B cell (primary cell): ENCODE measurements around the gene BMP5. TPM values are rescaled to one million over a fixed set of nuclear protein-coding genes. Genes with fewer than 3 reads are reported as not detected.

Source experiments
- ATAC-seq: fragments of 200-7000 bp; cut with Tn5 transposase; one replicate; pipeline ENCODE4 v1.10.0; 2021; ENCODE audit warnings: low read depth, mild to moderate bottlenecking, moderate number of reproducible peaks, moderate library complexity
- CTCF ChIA-PET: fragments of 350-600 bp; sonication (Branson Sonifier 250); formaldehyde crosslinking; loops from one replicate; lab custom pipeline; 2021; ENCODE audit warnings: antibody characterized with exemption, inconsistent platforms; lab: Charles Lee
- POLR2A ChIA-PET: fragments of 350-600 bp; sonication (Branson Sonifier 250); formaldehyde crosslinking; loops from one replicate; lab custom pipeline; 2021; ENCODE audit warnings: antibody characterized with exemption; lab: Charles Lee
- DNase-seq: peaks from one replicate; pipeline ENCODE4 v3.0.0; 2013
- H2AFZ ChIP-seq: 2 replicates; pipeline ENCODE4 v1.6.1; 2012; ENCODE audit warnings: mild to moderate bottlenecking, low read depth, low read length; ENCODE audit not compliant: insufficient read depth, poor library complexity, severe bottlenecking
- H3K27ac ChIP-seq, 2 donors: 1 replicate in 1 of 2; 2 replicates in 1 of 2; pipeline ENCODE4 v1.5.1; 2012 to 2013; ENCODE audit warnings: low read length in 2 of 2, mild to moderate bottlenecking in 2 of 2, moderate library complexity in 1 of 2
- H3K27me3 ChIP-seq, 4 experiments: fragments of 200-600 bp in 1 of 4; sonication (generic) in 1 of 4; replicated peaks in 1 of 4; 1 replicate in 2 of 4; 2 replicates in 2 of 4; pipeline versions ENCODE4 v1.6.1 to v1.7.0; 2013 to 2016; ENCODE audit warnings: low read length in 3 of 4, mild to moderate bottlenecking in 2 of 4, mixed read lengths in 1 of 4, moderate library complexity in 1 of 4; ENCODE audit not compliant: insufficient read depth in 4 of 4, control insufficient read depth in 3 of 4; ENCODE audit errors: control extremely low read depth in 1 of 4
- H3K36me3 ChIP-seq, 2 experiments: replicated peaks in 1 of 2; 1 replicate in 1 of 2; 2 replicates in 1 of 2; pipeline versions ENCODE4 v1.6.1 to v1.7.1; 2013; ENCODE audit warnings: low read length in 1 of 2; ENCODE audit not compliant: insufficient read depth in 2 of 2, control insufficient read depth in 1 of 2; ENCODE audit errors: control extremely low read depth in 1 of 2, extremely low read depth in 1 of 2
- H3K4me1 ChIP-seq, 2 donors: fragments of 200-600 bp in 1 of 2; sonication (generic) in 1 of 2; 1 replicate in 1 of 2; 2 replicates in 1 of 2; pipeline versions ENCODE4 v1.5.1 to v1.6.1; 2013 to 2017; ENCODE audit warnings: low read length in 2 of 2; ENCODE audit not compliant: control insufficient read depth in 2 of 2, insufficient read depth in 2 of 2
- H3K4me2 ChIP-seq: replicated peaks from 2 replicates; pipeline ENCODE3; 2012; ENCODE audit warnings: mild to moderate bottlenecking, low read depth, low read length; ENCODE audit not compliant: poor library complexity, severe bottlenecking
- H3K4me3 ChIP-seq, 5 experiments: fragments of 200-600 bp in 1 of 5; sonication (generic) in 1 of 5; 1 replicate in 3 of 5; 2 replicates in 2 of 5; pipeline versions ENCODE4 v1.5.1 to v1.7.0; 2011 to 2016; ENCODE audit warnings: low read length in 4 of 5, mild to moderate bottlenecking in 4 of 5, low read depth in 2 of 5, control low read depth in 1 of 5, moderate library complexity in 1 of 5; ENCODE audit not compliant: insufficient read depth in 1 of 5; ENCODE audit errors: control extremely low read depth in 1 of 5, extremely low read depth in 1 of 5
- H3K79me2 ChIP-seq: fragments of 200-600 bp; sonication (generic); one replicate; pipeline ENCODE4 v1.6.0; 2016; ENCODE audit warnings: low read length; ENCODE audit not compliant: control insufficient read depth, insufficient read depth
- H3K9ac ChIP-seq: fragments of 200-600 bp; sonication (generic); 2 replicates; pipeline ENCODE4 v1.6.1; 2017; ENCODE audit warnings: mild to moderate bottlenecking, low read length, moderate library complexity
- H3K9me3 ChIP-seq, 3 donors: one replicate each; pipeline versions ENCODE4 v1.6.1 to v1.7.1; 2013; ENCODE audit warnings: low read length in 2 of 3; ENCODE audit not compliant: control insufficient read depth in 2 of 3, insufficient read depth in 1 of 3; ENCODE audit errors: control extremely low read depth in 1 of 3
- H4K20me1 ChIP-seq: 2 replicates; pipeline ENCODE4 v1.6.0; 2012; ENCODE audit warnings: mild to moderate bottlenecking, low read length; ENCODE audit not compliant: insufficient read depth, control insufficient read depth, poor library complexity, severe bottlenecking
- H3K27ac Mint-ChIP-seq: one replicate; pipeline ENCODE4 v1.8.0; 2021; ENCODE audit warnings: mixed read lengths
- H3K27me3 Mint-ChIP-seq: one replicate; pipeline ENCODE4 v1.8.0; 2021; ENCODE audit warnings: mixed read lengths
- H3K4me1 Mint-ChIP-seq: one replicate; pipeline ENCODE4 v1.8.0; 2021; ENCODE audit warnings: mixed read lengths
- H3K4me3 Mint-ChIP-seq: one replicate; pipeline ENCODE4 v1.8.0; 2021; ENCODE audit warnings: mixed read lengths
- H3K9me3 Mint-ChIP-seq: one replicate; pipeline ENCODE4 v1.8.0; 2022; ENCODE audit warnings: mixed read lengths; ENCODE audit not compliant: insufficient read depth
- EZH2 ChIP-seq: IDR thresholded peaks from 2 replicates; pipeline ENCODE4 v1.6.1; 2012; ENCODE audit warnings: borderline replicate concordance, low read depth, mild to moderate bottlenecking, moderate library complexity, low read length; ENCODE audit not compliant: insufficient read depth, poor library complexity, severe bottlenecking
- WGBS: methylation state at CpG from one replicate; pipeline ENCODE4 v1.1.5; 2013; ENCODE audit warnings: missing lambda C conversion rate; ENCODE audit not compliant: insufficient coverage; 5-methylcytosine and 5-hydroxymethylcytosine counted together
- intact Hi-C: fragments of 100-400 bp; cut with micrococcal nuclease; formaldehyde crosslinking; loops from one replicate; pipeline ENCODE4 v1.10.0; 2022
- polyA plus RNA-seq: library from polyadenylated mRNA; depleted of rRNA; stranded (reverse); fragments of >200 nt; gene quantifications from 2 replicates; pipeline ENCODE4 v1.2.3, GENCODE V29; 2012
- total RNA-seq, 2 donors: library from RNA; stranded (reverse); fragments of 120-200 nt in 1 of 2; gene quantifications; 1 replicate in 1 of 2; 2 replicates in 1 of 2; pipeline versions ENCODE4 v1.2.3 to v1.2.4, GENCODE V29; 2013 to 2022
- TF ChIP-seq, protein P1 (sequence below): fragments of 200-600 bp; IDR thresholded peaks from one replicate; pipeline ENCODE4 v1.8.0; 2022; ENCODE audit warnings: antibody characterized with exemption, mild to moderate bottlenecking

Gene BMP5
- total and polyA plus RNA-seq, 2 donors (not counting 1 experiment from before 2014, with no cell fraction given): not detected

DNA sequence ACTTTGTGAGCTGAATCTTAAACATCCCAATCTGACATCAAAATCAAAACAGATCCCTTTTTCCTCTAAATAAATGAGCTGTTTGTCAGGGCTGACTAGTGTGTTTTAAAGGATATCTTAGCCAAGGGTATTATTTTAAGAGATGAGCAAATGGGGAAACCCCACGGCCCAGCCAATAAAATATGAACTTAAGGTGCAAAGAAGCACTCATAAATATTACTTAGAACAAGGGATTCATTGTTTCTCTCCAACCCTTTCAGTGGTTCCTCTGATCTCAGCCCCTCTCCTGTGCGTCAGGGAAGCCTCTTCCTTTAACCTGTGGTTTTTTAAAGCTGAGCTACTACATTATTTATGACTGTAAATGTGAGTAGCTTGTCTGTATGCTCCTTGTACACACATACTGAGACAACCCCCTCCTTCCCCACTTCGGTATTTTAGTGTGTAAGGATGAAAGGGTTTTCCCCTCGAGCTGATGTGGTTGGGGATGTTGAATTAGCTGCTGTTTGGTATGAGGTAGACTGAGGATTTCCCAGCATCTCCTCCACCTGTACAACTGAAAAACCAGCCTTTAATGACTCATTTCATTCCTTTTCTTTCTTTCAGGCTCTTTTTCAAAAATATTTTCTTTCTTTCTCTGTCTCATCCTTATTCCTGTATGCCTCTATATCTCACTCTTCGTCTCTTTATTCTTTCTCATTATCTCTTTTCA is 6.5 kb downstream of the BMP5 start:
- H3K4me1 ChIP-seq: no peaks in the 10 kb centered on the region
- Mint-ChIP-seq H3K9me3 (no peaks in the 10 kb centered on the region), H3K27me3 (no peaks in the 10 kb centered on the region), H3K4me1 (no peaks in the 10 kb centered on the region), H3K4me3 (no peak overlapping the region), H3K27ac (no peak overlapping the region)
- no peak overlapping the region for H3K4me2 ChIP-seq
- CTCF ChIA-PET: no interaction called here
- no CpG with 5 or more reads among the region's 5 CpGs for WGBS
- no peak overlapping the region for H3K27ac ChIP-seq
- DNase-seq: no peak
- POLR2A ChIA-PET: no interaction called here
- no peaks in the 10 kb centered on the region for H3K9me3 ChIP-seq
- no peak for ATAC-seq
- no peak overlapping the region for H3K9ac ChIP-seq
- intact Hi-C loops: no loop called here
- no peaks in the 10 kb centered on the region for H4K20me1 ChIP-seq
- H3K79me2 ChIP-seq: no peaks in the 10 kb centered on the region
- no peak overlapping the region for H2AFZ ChIP-seq
- no peaks in the 10 kb centered on the region for H3K27me3 ChIP-seq
- no peaks in the 10 kb centered on the region for H3K36me3 ChIP-seq
- TF ChIP-seq, protein P1, sequence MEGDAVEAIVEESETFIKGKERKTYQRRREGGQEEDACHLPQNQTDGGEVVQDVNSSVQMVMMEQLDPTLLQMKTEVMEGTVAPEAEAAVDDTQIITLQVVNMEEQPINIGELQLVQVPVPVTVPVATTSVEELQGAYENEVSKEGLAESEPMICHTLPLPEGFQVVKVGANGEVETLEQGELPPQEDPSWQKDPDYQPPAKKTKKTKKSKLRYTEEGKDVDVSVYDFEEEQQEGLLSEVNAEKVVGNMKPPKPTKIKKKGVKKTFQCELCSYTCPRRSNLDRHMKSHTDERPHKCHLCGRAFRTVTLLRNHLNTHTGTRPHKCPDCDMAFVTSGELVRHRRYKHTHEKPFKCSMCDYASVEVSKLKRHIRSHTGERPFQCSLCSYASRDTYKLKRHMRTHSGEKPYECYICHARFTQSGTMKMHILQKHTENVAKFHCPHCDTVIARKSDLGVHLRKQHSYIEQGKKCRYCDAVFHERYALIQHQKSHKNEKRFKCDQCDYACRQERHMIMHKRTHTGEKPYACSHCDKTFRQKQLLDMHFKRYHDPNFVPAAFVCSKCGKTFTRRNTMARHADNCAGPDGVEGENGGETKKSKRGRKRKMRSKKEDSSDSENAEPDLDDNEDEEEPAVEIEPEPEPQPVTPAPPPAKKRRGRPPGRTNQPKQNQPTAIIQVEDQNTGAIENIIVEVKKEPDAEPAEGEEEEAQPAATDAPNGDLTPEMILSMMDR: no peak
- no peak for TF ChIP-seq EZH2
- no peak overlapping the region for H3K4me3 ChIP-seq

DNA sequence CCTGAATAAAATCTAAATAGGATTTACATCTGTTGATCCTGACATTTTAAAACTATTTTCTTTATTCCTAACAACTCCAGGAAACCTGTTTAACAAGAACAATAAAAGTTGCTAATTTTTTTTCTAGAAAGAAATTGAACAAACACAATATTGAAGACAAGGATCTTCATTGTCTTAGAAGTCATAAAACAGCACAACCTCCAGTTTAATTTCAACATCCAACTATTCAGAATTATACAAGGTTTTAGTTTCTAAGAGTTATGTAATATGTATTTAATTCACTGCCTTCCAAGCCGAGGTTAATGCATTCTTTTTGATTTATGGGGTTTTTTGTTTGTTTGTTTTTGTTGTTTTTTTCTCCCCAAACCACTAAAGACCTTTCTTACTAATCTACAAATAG is 7.2 kb downstream of the BMP5 start:
- Histone ChIP-seq H3K4me3 (no peak overlapping the region), H3K4me1 (no peaks in the 10 kb centered on the region), H3K9ac (no peak overlapping the region), H3K9me3 (no peaks in the 10 kb centered on the region), H3K27me3 (no peaks in the 10 kb centered on the region), H4K20me1 (no peaks in the 10 kb centered on the region), H2AFZ (no peak overlapping the region), H3K4me2 (no peak overlapping the region), H3K27ac (no peak overlapping the region), H3K79me2 (no peaks in the 10 kb centered on the region), H3K36me3 (no peaks in the 10 kb centered on the region)
- DNase-seq (no peak), ATAC-seq (no peak)
- Mint-ChIP-seq H3K4me3 (no peak overlapping the region), H3K27me3 (no peaks in the 10 kb centered on the region), H3K27ac (no peak overlapping the region), H3K4me1 (no peaks in the 10 kb centered on the region), H3K9me3 (no peaks in the 10 kb centered on the region)
- ChIA-PET CTCF (no interaction called here), POLR2A (no interaction called here)
- WGBS: no CpG with 5 or more reads among the region's 1 CpG
- intact Hi-C loops: no loop called here
- TF ChIP-seq, protein P1: no peak
- no peak for TF ChIP-seq EZH2
